AG04450 (cell line): ENCODE results near the gene ATP11B. TPM values are rescaled to one million over a fixed set of nuclear protein-coding genes. Genes with fewer than 3 reads are reported as not detected.

Experiments used
- CTCF ChIA-PET: fragments of 300-600, 350-600 bp; formaldehyde crosslinking; extraction: SDS; loops from one replicate; lab custom pipeline; 2022; ENCODE audit warnings: antibody characterized with exemption, inconsistent platforms; lab: Charles Lee
- POLR2A ChIA-PET: fragments of 350-600 bp; formaldehyde crosslinking; extraction: SDS; loops from one replicate; lab custom pipeline; 2021; ENCODE audit warnings: antibody characterized with exemption, inconsistent platforms; lab: Yijun Ruan, JAX
- DNase-seq: peaks from one replicate; pipeline ENCODE4 v3.0.0-alpha.2; 2011; ENCODE audit warnings: low read depth, low spot score
- H3K27ac ChIP-seq: one replicate; pipeline ENCODE4 v1.5.1; 2012; ENCODE audit warnings: low read depth, low read length, control low read depth
- H3K27me3 ChIP-seq: one replicate; pipeline ENCODE4 v1.6.0; 2012; ENCODE audit warnings: low read length; ENCODE audit not compliant: control insufficient read depth, insufficient read depth
- H3K4me3 ChIP-seq: 2 replicates; pipeline ENCODE4 v1.5.1; 2011; ENCODE audit warnings: mild to moderate bottlenecking, low read depth, low read length, control low read depth
- H3K9me3 ChIP-seq: 2 replicates; pipeline ENCODE4 v1.5.1; 2012; ENCODE audit warnings: low read length; ENCODE audit not compliant: control insufficient read depth, insufficient read depth
- polyA plus RNA-seq: library from polyadenylated mRNA; depleted of rRNA; stranded (reverse); fragments of >200 nt; gene quantifications from 2 replicates; pipeline ENCODE4 v1.2.3, GENCODE V29; 2011
- TF ChIP-seq, protein P1 (sequence below): IDR thresholded peaks from 2 replicates; pipeline ENCODE4 v1.5.1; 2011; ENCODE audit warnings: low read depth, low read length, control low read depth, inconsistent platforms

ATP11B gene
- polyA plus RNA-seq, 1 experiment, result 24.5 TPM

- Histone ChIP-seq H3K27me3 (no peaks in the 10 kb centered on the region), H3K27ac (no peak overlapping the region), H3K4me3 (no peak overlapping the region), H3K9me3 (no peaks in the 10 kb centered on the region)
- ChIA-PET CTCF (interaction anchor here (0.5 kb wide), 1 partner anchor 497 kb away, joined by 3 read pairs; no protein-coding TSS in a partner anchor), POLR2A (no interaction called here)
- no peak for DNase-seq
- TF ChIP-seq, protein P1, sequence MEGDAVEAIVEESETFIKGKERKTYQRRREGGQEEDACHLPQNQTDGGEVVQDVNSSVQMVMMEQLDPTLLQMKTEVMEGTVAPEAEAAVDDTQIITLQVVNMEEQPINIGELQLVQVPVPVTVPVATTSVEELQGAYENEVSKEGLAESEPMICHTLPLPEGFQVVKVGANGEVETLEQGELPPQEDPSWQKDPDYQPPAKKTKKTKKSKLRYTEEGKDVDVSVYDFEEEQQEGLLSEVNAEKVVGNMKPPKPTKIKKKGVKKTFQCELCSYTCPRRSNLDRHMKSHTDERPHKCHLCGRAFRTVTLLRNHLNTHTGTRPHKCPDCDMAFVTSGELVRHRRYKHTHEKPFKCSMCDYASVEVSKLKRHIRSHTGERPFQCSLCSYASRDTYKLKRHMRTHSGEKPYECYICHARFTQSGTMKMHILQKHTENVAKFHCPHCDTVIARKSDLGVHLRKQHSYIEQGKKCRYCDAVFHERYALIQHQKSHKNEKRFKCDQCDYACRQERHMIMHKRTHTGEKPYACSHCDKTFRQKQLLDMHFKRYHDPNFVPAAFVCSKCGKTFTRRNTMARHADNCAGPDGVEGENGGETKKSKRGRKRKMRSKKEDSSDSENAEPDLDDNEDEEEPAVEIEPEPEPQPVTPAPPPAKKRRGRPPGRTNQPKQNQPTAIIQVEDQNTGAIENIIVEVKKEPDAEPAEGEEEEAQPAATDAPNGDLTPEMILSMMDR, result no peak
Observed at GRCh38 chr3:182891364-182891763, 98.1 kb downstream of the ATP11B start.

DNA sequence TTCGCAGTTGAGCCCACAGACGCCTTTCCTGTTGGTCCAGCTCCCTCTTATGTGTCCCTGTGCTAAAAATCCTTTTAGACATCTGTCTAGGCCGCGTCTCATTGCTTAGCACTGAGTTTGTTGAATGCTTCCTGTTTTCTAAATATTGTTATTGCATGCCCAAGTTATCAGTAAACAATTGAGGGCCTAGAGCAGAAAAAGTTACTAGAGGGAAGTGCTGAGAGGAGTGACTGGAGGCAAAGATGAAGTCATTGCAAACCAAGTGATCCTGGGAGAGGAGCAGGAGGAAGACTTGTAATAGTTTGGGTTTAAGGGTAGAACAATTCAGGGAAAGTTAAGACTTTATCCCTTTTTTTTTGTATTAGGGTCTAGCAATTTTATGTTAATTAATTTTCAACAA is 98.9 kb downstream of the ATP11B start:
- Histone ChIP-seq H3K27me3 (no peaks in the 10 kb centered on the region), H3K9me3 (no peaks in the 10 kb centered on the region), H3K4me3 (no peak overlapping the region), H3K27ac (no peak overlapping the region)
- CTCF ChIA-PET, result no interaction called here
- POLR2A ChIA-PET, result no interaction called here
- DNase-seq, result no peak
- TF ChIP-seq, protein P1, result no peak

GRCh38 chr3:182895513-182896112 is 102.3 kb downstream of the ATP11B start:
- POLR2A ChIA-PET, result no interaction called here
- no peak overlapping the region for H3K27ac ChIP-seq
- no peaks in the 10 kb centered on the region for H3K27me3 ChIP-seq
- H3K4me3 ChIP-seq, result no peak overlapping the region
- TF ChIP-seq, protein P1, result no peak
- CTCF ChIA-PET, result interaction anchor here (0.6 kb wide), 1 partner anchor 469 kb away, joined by 4 read pairs; no protein-coding TSS in a partner anchor
- no peaks in the 10 kb centered on the region for H3K9me3 ChIP-seq
- no peak for DNase-seq

GRCh38 chr3:182896553-182896952 is 103.2 kb downstream of the ATP11B start:
- TF ChIP-seq, protein P1, result no peak
- Histone ChIP-seq H3K9me3 (no peaks in the 10 kb centered on the region), H3K4me3 (no peak overlapping the region), H3K27me3 (no peaks in the 10 kb centered on the region), H3K27ac (no peak overlapping the region)
- no peak for DNase-seq
- ChIA-PET POLR2A (no interaction called here), CTCF (no interaction called here)

DNA sequence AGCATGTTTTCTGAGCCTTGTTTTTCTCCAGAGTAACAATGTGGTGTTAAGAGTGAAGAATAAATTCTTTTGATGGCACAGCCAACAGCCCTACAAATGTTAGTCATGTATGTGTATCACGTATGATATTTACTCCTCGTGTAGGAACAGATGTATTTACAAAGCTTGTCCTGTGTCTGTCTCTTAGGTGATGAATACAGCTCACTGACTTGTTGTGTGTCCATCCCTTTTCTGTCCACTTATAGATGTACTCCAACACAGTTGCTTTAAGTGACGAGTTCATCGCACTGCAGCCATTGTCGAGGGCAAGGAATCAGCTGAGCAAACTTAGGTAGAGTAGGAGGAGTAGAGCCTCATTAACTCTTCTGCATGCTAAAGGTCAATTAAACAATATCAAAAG is 108.9 kb downstream of the ATP11B start:
- TF ChIP-seq, protein P1, result no peak
- DNase-seq, result no peak
- Histone ChIP-seq H3K4me3 (no peak overlapping the region), H3K9me3 (no peaks in the 10 kb centered on the region), H3K27ac (no peak overlapping the region), H3K27me3 (no peaks in the 10 kb centered on the region)
- CTCF ChIA-PET, result no interaction called here
- POLR2A ChIA-PET, result no interaction called here
